ENCODE measurements around the gene TBC1D1. TPM values are rescaled to one million over a fixed set of nuclear protein-coding genes. Genes with fewer than 3 reads are reported as not detected.

TBC1D1 gene
- total RNA-seq, 4 donors from 2014 or later = 111 to 176 (median 142) TPM

GRCh38 chr4:38137080-38137479 lies 246.2 kb downstream of the TBC1D1 start:
- H3K4me1 ChIP-seq = peaks cover 0 to 5% of the 10 kb centered on the region in 2 donors
- H3K4me3 ChIP-seq = no peak overlapping the region
- H3K27me3 ChIP-seq = no peaks in the 10 kb centered on the region
- no peak overlapping the region for H3K27ac ChIP-seq
- in situ Hi-C loops (cut with MboI; ENCODE audit: low sequenced_read_pairs in 4 of 4) (no loop called here), intact Hi-C loops (cut with DNase I; ENCODE audit: low total_unique reads) (loop anchor here (10.0 kb wide), 1 partner anchor 72 kb away; no protein-coding TSS in a partner anchor)
- no peak for TF ChIP-seq CTCF (IDR thresholded peaks at IDR 0.05 in 4 of 5, conservative IDR thresholded peaks at IDR 0.05 in 1 of 5)
- no peak for TF ChIP-seq POLR2A (IDR thresholded peaks at IDR 0.05)
- DNase-seq = no peak
- ATAC-seq = no peak
- H3K36me3 ChIP-seq = peaks cover 0 to 77% of the 10 kb centered on the region in 2 donors
- no peaks in the 10 kb centered on the region for H3K9me3 ChIP-seq

- ATAC-seq (no peak), DNase-seq (no peak)
- intact Hi-C loops (cut with DNase I; ENCODE audit: low total_unique reads) = loop anchor here (10.0 kb wide), 1 partner anchor 74 kb away; no protein-coding TSS in a partner anchor
- Histone ChIP-seq H3K9me3 (no peaks in the 10 kb centered on the region), H3K27ac (no peak overlapping the region), H3K36me3 (peaks cover 0 to 70% of the 10 kb centered on the region in 2 donors), H3K4me3 (no peak overlapping the region), H3K4me1 (no peaks in the 10 kb centered on the region), H3K27me3 (no peaks in the 10 kb centered on the region)
- TF ChIP-seq CTCF (IDR thresholded peaks at IDR 0.05 in 4 of 5, conservative IDR thresholded peaks at IDR 0.05 in 1 of 5) = no peak
- no peak for TF ChIP-seq POLR2A (IDR thresholded peaks at IDR 0.05)
- in situ Hi-C loops (cut with MboI; ENCODE audit: low sequenced_read_pairs in 4 of 4) = no loop called here
Measured at GRCh38 chr4:38138363-38138762, 247.5 kb downstream of the TBC1D1 start.

- intact Hi-C loops (cut with DNase I; ENCODE audit: low total_unique reads) (loop anchor here (10.0 kb wide), 1 partner anchor 74 kb away; no protein-coding TSS in a partner anchor), in situ Hi-C loops (cut with MboI; ENCODE audit: low sequenced_read_pairs in 4 of 4) (no loop called here)
- no peak for ATAC-seq
- Histone ChIP-seq H3K27ac (no peak overlapping the region), H3K4me3 (no peak overlapping the region), H3K9me3 (no peaks in the 10 kb centered on the region), H3K36me3 (peaks cover 0 to 62% of the 10 kb centered on the region in 2 donors), H3K4me1 (no peaks in the 10 kb centered on the region), H3K27me3 (no peaks in the 10 kb centered on the region)
- TF ChIP-seq POLR2A (IDR thresholded peaks at IDR 0.05) (no peak), CTCF (IDR thresholded peaks at IDR 0.05 in 4 of 5, conservative IDR thresholded peaks at IDR 0.05 in 1 of 5) (no peak)
- no peak for DNase-seq
Measured at GRCh38 chr4:38139187-38139586, 248.3 kb downstream of the TBC1D1 start.

GRCh38 chr4:38140643-38141203 lies 249.8 kb downstream of the TBC1D1 start:
- in situ Hi-C loops (cut with MboI; ENCODE audit: low sequenced_read_pairs in 4 of 4) = no loop called here
- Histone ChIP-seq H3K36me3 (peaks cover 0 to 46% of the 10 kb centered on the region in 2 donors), H3K27ac (no peak overlapping the region), H3K27me3 (no peaks in the 10 kb centered on the region), H3K4me1 (no peaks in the 10 kb centered on the region), H3K4me3 (no peak overlapping the region), H3K9me3 (no peaks in the 10 kb centered on the region)
- DNase-seq (no peak), ATAC-seq (no peak)
- intact Hi-C loops (cut with DNase I; ENCODE audit: low total_unique reads) = no loop called here
- TF ChIP-seq POLR2A (IDR thresholded peaks at IDR 0.05) (no peak), CTCF (IDR thresholded peaks at IDR 0.05 in 4 of 5, conservative IDR thresholded peaks at IDR 0.05 in 1 of 5) (no peak)
